Osteocyte (in vitro differentiated cells): ENCODE measurements around the gene CWC22. TPM values are rescaled to one million over a fixed set of nuclear protein-coding genes. Genes with fewer than 3 reads are reported as not detected.
"Not testable (repeated sequence)": the region's sequence is repeated elsewhere in the genome, so short reads cannot be mapped to it uniquely, and the experiment has no call there.

Source experiments
- DNase-seq: peaks from one replicate; pipeline ENCODE4 v3.0.0; 2021; ENCODE audit warnings: mixed read lengths; ENCODE audit not compliant: unreplicated experiment; ENCODE audit errors: extremely low spot score
- H3K27ac Mint-ChIP-seq: one replicate; pipeline ENCODE4 v1.8.0; 2021; ENCODE audit warnings: mild to moderate bottlenecking, mixed read lengths; ENCODE audit not compliant: unreplicated experiment
- H3K27me3 Mint-ChIP-seq: one replicate; pipeline ENCODE4 v1.8.0; 2021; ENCODE audit warnings: mixed read lengths; ENCODE audit not compliant: unreplicated experiment
- H3K36me3 Mint-ChIP-seq: one replicate; pipeline ENCODE4 v1.8.0; 2021; ENCODE audit warnings: mixed read lengths; ENCODE audit not compliant: unreplicated experiment
- H3K4me1 Mint-ChIP-seq: one replicate; pipeline ENCODE4 v1.8.0; 2021; ENCODE audit warnings: mixed read lengths; ENCODE audit not compliant: unreplicated experiment
- H3K4me3 Mint-ChIP-seq: one replicate; pipeline ENCODE4 v1.8.0; 2021; ENCODE audit warnings: mild to moderate bottlenecking, moderate library complexity, mixed read lengths; ENCODE audit not compliant: unreplicated experiment
- H3K9me3 Mint-ChIP-seq: one replicate; pipeline ENCODE4 v1.8.0; 2021; ENCODE audit warnings: mixed read lengths; ENCODE audit not compliant: unreplicated experiment
- CTCF ChIP-seq: fragments of 200-600 bp; sonication (generic); IDR thresholded peaks from 2 replicates; pipeline ENCODE4 v1.5.0; 2021; ENCODE audit warnings: antibody characterized with exemption, mild to moderate bottlenecking, moderate library complexity
- total RNA-seq: library from RNA; stranded (reverse); gene quantifications from 2 replicates; pipeline ENCODE4 v1.2.1, GENCODE V29; 2021

CWC22 gene
- total RNA-seq, 1 donor from 2014 or later = 20.1 TPM

DNA sequence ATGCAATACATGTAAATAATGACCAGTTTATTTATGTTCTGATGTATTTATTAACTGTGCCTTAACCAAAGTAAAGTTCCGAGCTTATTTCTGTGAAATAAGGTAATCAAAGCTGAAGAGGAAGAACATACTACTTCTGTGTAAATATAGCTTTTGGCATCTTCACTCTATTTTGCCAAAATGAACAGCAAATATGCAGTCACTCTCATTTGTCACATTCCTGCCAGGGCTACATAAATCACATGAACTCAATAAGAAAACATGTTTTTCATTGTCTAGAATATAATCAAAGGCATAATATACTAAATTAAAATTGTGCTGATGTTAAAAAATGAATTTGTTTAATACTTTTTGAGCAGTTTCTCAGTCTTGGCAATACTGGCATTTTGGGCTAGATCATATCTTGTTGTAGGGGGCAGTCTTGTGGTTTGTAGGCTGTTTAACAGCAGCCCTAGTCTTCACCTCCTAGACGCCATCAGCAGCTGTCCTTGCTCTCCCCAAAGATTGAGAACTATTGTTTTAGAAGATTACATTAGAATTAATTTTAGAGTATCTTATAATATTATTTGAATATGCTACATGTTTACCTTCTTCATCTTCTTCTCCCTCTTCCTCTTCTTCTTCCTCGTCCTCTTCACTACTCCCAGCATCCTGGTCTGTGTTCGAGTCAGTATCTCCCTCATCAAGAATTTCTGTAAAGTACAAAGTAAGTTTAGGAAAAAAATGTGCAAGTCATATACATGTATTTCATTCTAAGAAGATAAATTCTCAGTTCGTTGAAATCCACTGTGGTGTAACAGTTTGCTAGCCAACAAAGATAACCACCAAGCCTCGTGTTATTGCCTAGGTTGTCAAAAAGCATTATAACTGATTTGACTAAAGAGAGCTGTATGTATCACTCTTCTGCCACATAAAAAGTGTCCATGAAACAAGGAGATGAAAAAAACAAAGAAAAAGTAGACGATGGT lies 41.5 kb downstream of the CWC22 start:
- peaks cover 50% of the 10 kb centered on the region for H3K36me3 Mint-ChIP-seq
- no peak overlapping the region for H3K4me3 Mint-ChIP-seq
- H3K27ac Mint-ChIP-seq = no peak overlapping the region
- no peaks in the 10 kb centered on the region for H3K27me3 Mint-ChIP-seq
- H3K4me1 Mint-ChIP-seq = peaks cover 11% of the 10 kb centered on the region
- no peak for DNase-seq
- no peak for TF ChIP-seq CTCF
- H3K9me3 Mint-ChIP-seq = peaks cover 4% of the 10 kb centered on the region

DNA sequence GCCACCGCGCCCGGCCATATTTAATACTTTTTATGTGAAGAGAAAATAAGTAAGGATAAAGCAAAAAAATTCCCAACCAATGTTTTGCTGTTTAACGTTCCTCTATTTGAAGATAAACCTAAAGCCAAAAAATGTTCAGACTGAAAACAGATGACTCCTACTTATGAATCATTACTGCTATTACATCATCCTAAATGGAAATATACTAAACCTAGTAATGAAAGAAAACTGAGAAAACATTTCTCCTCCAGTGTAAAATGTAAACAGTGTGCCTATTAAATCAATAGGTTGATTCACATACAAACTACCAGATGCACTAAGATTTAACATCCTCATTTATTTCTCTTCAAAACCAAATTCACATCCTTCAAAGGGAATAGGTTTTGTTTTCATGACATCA lies 43.5 kb downstream of the CWC22 start:
- Mint-ChIP-seq H3K36me3 (peaks cover 42% of the 10 kb centered on the region), H3K4me1 (peaks cover 11% of the 10 kb centered on the region), H3K27ac (peak overlapping the region; percentile 60), H3K9me3 (peaks cover 4% of the 10 kb centered on the region), H3K27me3 (no peaks in the 10 kb centered on the region), H3K4me3 (no peak overlapping the region)
- no peak for DNase-seq
- no peak for TF ChIP-seq CTCF

GRCh38 chr2:179958251-179958650 lies 48.8 kb downstream of the CWC22 start:
- DNase-seq, H3K9me3 Mint-ChIP-seq, H3K4me1 Mint-ChIP-seq, H3K4me3 Mint-ChIP-seq, H3K27me3 Mint-ChIP-seq, H3K27ac Mint-ChIP-seq: not testable (repeated sequence)
- peaks cover 33% of the 10 kb centered on the region for H3K36me3 Mint-ChIP-seq

DNA sequence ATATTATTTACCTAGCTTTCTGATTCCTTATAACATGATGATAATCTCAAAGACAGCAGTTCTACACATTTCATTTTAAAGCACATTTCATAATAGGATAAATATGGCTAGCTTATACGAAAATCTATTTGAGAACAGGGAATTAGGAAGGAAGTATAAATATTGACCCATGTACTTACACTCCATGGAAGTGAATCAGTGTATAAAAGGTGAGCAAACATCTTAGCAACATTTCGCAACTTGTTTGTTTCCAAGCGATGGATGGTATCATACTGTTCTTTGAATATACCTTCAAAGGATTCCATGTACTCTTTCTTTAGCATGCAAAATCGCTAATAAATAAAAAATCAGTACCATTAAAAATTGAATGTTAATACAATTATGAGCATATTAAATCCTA lies 53.1 kb downstream of the CWC22 start:
- no peak overlapping the region for H3K4me3 Mint-ChIP-seq
- DNase-seq = no peak
- no peaks in the 10 kb centered on the region for H3K4me1 Mint-ChIP-seq
- no peaks in the 10 kb centered on the region for H3K27me3 Mint-ChIP-seq
- no peaks in the 10 kb centered on the region for H3K9me3 Mint-ChIP-seq
- TF ChIP-seq CTCF = no peak
- no peak overlapping the region for H3K27ac Mint-ChIP-seq
- peaks cover 46% of the 10 kb centered on the region for H3K36me3 Mint-ChIP-seq

- Mint-ChIP-seq H3K4me1 (no peaks in the 10 kb centered on the region), H3K36me3 (peaks cover 52% of the 10 kb centered on the region), H3K4me3 (no peak overlapping the region), H3K9me3 (no peaks in the 10 kb centered on the region), H3K27me3 (no peaks in the 10 kb centered on the region), H3K27ac (no peak overlapping the region)
- TF ChIP-seq CTCF = no peak
- DNase-seq = no peak
Measured at GRCh38 chr2:179953359-179953758, 53.7 kb downstream of the CWC22 start.
